Measurements from ENCODE around the gene ALDH16A1. TPM values are rescaled to one million over a fixed set of nuclear protein-coding genes. Genes with fewer than 3 reads are reported as not detected.

The ALDH16A1 gene
- total and polyA plus RNA-seq, 9 donors = 0.93 to 24.2 (median 20.2) TPM

DNA sequence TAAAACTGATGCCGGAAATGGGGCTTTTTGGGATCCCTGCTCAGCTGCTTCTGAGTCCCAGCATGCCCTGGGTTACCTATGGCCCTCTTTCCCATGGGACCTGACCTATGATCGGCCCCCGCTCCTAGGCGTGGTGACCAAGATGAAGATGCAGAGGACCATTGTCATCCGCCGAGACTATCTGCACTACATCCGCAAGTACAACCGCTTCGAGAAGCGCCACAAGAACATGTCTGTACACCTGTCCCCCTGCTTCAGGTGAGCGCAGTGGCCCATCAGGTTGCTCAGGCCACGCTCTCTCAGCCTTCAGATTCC, 44.7 kb downstream of the ALDH16A1 start:
- Histone ChIP-seq H3K4me1 (ENCODE audit: insufficient read depth) (peaks cover 8% of the 10 kb centered on the region), H3K27ac (peak overlapping the region in 1 of 2 donors; percentile 56), H3K27me3 (no peaks in the 10 kb centered on the region), H3K9me3 (no peaks in the 10 kb centered on the region), H3K4me3 (no peak overlapping the region), H3K36me3 (no peaks in the 10 kb centered on the region)
- peak in 2 of 5 donors; percentile 37 to 54 for DNase-seq
- WGBS, 3 donors = 82 to 89% (median 83%) methylated on average over 12 of the region's 12 CpGs
- intact Hi-C loops (cut with DNase I) = loop anchor here in 1 of 4 donors (5.0 kb wide), 1 partner anchor 180 kb away; the partner anchor contains the start of gene PRMT1
- TF ChIP-seq POLR2A (IDR thresholded peaks at IDR 0.05) (no peak), EP300 (IDR thresholded peaks at IDR 0.05) (no peak)
- TF ChIP-seq, protein P1, sequence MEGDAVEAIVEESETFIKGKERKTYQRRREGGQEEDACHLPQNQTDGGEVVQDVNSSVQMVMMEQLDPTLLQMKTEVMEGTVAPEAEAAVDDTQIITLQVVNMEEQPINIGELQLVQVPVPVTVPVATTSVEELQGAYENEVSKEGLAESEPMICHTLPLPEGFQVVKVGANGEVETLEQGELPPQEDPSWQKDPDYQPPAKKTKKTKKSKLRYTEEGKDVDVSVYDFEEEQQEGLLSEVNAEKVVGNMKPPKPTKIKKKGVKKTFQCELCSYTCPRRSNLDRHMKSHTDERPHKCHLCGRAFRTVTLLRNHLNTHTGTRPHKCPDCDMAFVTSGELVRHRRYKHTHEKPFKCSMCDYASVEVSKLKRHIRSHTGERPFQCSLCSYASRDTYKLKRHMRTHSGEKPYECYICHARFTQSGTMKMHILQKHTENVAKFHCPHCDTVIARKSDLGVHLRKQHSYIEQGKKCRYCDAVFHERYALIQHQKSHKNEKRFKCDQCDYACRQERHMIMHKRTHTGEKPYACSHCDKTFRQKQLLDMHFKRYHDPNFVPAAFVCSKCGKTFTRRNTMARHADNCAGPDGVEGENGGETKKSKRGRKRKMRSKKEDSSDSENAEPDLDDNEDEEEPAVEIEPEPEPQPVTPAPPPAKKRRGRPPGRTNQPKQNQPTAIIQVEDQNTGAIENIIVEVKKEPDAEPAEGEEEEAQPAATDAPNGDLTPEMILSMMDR (IDR thresholded peaks at IDR 0.05) = no peak

DNA sequence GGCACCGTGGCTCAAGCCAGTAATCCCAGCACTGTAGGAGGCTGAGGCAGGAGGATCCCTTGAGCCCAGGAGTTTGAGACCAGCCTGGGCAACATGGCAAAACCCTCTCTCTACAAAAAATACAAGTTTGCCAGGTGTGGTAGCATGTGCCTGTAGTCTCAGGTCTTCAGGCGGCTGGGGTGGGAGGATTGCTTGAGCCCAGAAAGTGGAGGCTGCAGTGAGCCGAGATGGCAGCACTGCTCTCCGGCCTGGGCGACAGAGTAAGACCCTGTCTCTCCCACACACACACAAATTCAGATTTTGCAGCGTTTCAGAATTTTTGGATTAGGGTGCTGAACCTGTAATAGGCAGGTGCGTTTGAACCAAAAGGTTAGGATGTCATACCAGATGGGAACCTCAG, 45.5 kb downstream of the ALDH16A1 start:
- H3K4me3 ChIP-seq = no peak overlapping the region
- no peak overlapping the region for H3K27ac ChIP-seq
- no peaks in the 10 kb centered on the region for H3K9me3 ChIP-seq
- no peak for DNase-seq
- TF ChIP-seq EP300 (IDR thresholded peaks at IDR 0.05) (no peak), POLR2A (IDR thresholded peaks at IDR 0.05) (no peak)
- TF ChIP-seq, protein P1 (IDR thresholded peaks at IDR 0.05) = no peak
- WGBS, 3 donors = 66 to 70% (median 70%) methylated on average over 7 of the region's 7 CpGs
- intact Hi-C loops (cut with DNase I) = loop anchor here in 1 of 4 donors (5.0 kb wide), 1 partner anchor 179 kb away; the partner anchor contains the start of gene PRMT1
- no peaks in the 10 kb centered on the region for H3K36me3 ChIP-seq
- peaks cover 8% of the 10 kb centered on the region for H3K4me1 ChIP-seq (ENCODE audit: insufficient read depth)
- no peaks in the 10 kb centered on the region for H3K27me3 ChIP-seq

DNA sequence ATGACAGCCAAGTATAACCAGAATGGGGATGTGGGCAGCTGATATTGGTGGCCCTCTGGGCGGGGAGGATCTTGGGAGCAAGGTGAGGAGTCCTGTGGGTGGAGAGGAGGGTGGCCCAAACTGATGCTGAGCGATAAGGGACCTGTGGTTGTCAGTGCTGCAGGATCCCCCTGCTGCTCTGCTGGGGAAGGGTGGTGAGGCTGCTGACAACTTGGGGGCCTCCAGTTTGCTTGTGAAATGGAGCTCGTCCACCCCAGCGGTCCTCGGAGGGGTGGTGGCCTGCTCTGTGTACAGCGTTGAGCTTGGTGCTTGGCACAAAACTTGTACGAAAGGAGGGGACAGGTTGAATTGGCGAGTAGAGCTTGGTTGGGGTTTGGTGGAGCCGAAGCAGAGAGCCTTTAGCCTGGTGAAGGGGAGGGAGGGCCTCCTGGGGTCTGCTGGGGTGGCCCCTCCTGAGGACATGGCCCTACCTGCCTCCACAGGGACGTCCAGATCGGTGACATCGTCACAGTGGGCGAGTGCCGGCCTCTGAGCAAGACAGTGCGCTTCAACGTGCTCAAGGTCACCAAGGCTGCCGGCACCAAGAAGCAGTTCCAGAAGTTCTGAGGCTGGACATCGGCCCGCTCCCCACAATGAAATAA, 46.1 kb downstream of the ALDH16A1 start:
- H3K27ac ChIP-seq = no peak overlapping the region

DNA sequence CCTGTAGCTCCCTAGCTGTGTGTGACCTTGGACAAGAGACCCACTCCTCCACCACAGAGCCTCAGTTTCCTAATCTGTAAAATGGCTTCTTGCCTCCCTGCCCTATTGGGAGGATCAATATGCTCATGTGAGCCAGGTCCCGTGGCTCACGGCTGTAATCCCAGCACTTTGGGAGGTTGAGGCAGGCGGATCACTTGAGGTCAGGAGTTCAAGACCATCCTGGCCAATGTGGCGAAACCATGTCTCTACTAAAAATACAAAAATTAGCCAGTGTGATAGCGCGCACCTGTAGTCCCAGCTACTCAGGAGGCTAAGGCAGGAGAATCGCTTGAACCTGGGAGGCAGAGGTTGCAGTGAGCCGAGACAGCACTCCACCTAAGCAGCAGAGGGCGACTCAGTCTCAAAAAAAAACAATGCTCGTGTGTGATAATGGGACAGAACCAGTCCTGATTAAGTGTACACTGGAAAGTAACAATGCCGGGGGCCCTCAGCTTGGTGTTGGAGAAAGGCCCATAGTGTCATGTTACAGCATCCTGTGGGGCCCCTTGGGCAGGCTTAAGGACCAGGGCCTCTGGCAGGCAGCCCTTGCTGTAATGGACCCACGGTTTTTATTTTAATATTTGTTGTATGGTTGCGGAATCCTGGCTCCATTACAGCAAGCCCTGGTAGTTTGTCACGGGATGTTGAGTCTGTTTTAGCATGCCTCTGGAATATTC, 50.0 kb downstream of the ALDH16A1 start:
- no peak for TF ChIP-seq EP300 (IDR thresholded peaks at IDR 0.05)
- TF ChIP-seq, protein P1 (IDR thresholded peaks at IDR 0.05) = peak; percentile 51 to 81 (median 74)
- H3K36me3 ChIP-seq = no peaks in the 10 kb centered on the region
- H3K27ac ChIP-seq = no peak overlapping the region
- intact Hi-C loops (cut with DNase I) = no loop called here
- no peaks in the 10 kb centered on the region for H3K9me3 ChIP-seq
- no peaks in the 10 kb centered on the region for H3K27me3 ChIP-seq
- DNase-seq = peak in 4 of 5 donors; percentile 56 to 72 (median 64)
- no peaks in the 10 kb centered on the region for H3K4me1 ChIP-seq (ENCODE audit: insufficient read depth)
- 29 to 42% (median 30%) methylated on average over 14 of the region's 14 CpGs for WGBS, 3 donors
- H3K4me3 ChIP-seq = no peak overlapping the region

More for the DNA sequence above, 46.1 kb downstream of the ALDH16A1 start:
- intact Hi-C loops (cut with DNase I) = loop anchor here in 1 of 4 donors (5.0 kb wide), 1 partner anchor 178 kb away; the partner anchor contains the start of gene PRMT1
- no peaks in the 10 kb centered on the region for H3K36me3 ChIP-seq
- H3K27me3 ChIP-seq = no peaks in the 10 kb centered on the region
- DNase-seq = no peak
- H3K4me3 ChIP-seq = no peak overlapping the region
- H3K9me3 ChIP-seq = no peaks in the 10 kb centered on the region
- 44 to 60% (median 45%) methylated on average over 19 of the region's 19 CpGs for whole genome bisulfite sequencing, 3 donors
- peaks cover 8% of the 10 kb centered on the region for H3K4me1 ChIP-seq (ENCODE audit: insufficient read depth)
- TF ChIP-seq, protein P1 (IDR thresholded peaks at IDR 0.05) = no peak
- no peak for TF ChIP-seq POLR2A (IDR thresholded peaks at IDR 0.05)
- TF ChIP-seq EP300 (IDR thresholded peaks at IDR 0.05) = no peak
